Cardiac fibroblast (primary cell): ENCODE data around the gene FAM184A.
"Not testable (repeated sequence)": the region's sequence is repeated elsewhere in the genome, so short reads cannot be mapped to it uniquely, and the experiment has no call there.

Experiments
- DNase-seq, 2 donors: peaks; one replicate each; pipeline versions ENCODE4 v3.0.0 to v3.0.0-alpha.2; 2010; ENCODE audit warnings: low read depth in 2 of 2
- H3K4me3 ChIP-seq, 2 donors: replicated peaks in 1 of 2; 1 replicate in 1 of 2; 2 replicates in 1 of 2; pipeline ENCODE4 v1.5.1; 2011; ENCODE audit warnings: low read depth in 2 of 2, low read length in 2 of 2, mild to moderate bottlenecking in 2 of 2, moderate library complexity in 1 of 2
- CTCF ChIP-seq: IDR thresholded peaks from one replicate; pipeline ENCODE4 v1.5.1; 2011; ENCODE audit warnings: low read depth, mild to moderate bottlenecking, low read length, inconsistent platforms

The FAM184A gene

DNA sequence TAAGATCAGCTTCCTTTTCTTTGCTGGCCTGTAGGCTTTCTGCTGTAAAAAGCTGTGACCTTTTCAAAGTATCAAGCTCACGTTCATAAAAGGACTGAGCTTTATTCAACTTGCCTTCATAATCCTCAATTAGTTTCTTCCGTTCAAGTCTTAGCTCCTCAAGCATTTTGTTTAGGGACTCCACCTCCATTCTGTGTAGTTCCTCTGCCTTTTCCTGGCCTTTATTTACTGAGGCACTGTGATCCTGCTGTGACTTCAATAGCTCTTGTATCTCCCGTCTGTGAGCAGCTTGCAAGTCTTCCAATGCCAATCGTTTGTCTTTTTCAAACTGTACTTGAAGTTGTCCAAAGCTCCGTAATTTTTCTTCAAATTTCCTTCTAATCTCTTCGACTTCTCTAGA lies 54.4 kb downstream of the FAM184A start:
- no peak for DNase-seq
- TF ChIP-seq CTCF: no peak
- H3K4me3 ChIP-seq: no peak overlapping the region

- DNase-seq: no peak
- TF ChIP-seq CTCF: no peak
- H3K4me3 ChIP-seq: no peak overlapping the region
Measured at GRCh38 chr6:119022796-119023195, 55.7 kb downstream of the FAM184A start.

GRCh38 chr6:119020597-119021561 lies 57.6 kb downstream of the FAM184A start:
- no peak overlapping the region for H3K4me3 ChIP-seq
- DNase-seq: no peak
- TF ChIP-seq CTCF: no peak

GRCh38 chr6:119015165-119015564 lies 63.3 kb downstream of the FAM184A start:
- not testable (repeated sequence) for H3K4me3 ChIP-seq, DNase-seq

GRCh38 chr6:119012521-119012920 lies 65.9 kb downstream of the FAM184A start:
- H3K4me3 ChIP-seq: no peak overlapping the region
- DNase-seq: no peak
- TF ChIP-seq CTCF: no peak

DNA sequence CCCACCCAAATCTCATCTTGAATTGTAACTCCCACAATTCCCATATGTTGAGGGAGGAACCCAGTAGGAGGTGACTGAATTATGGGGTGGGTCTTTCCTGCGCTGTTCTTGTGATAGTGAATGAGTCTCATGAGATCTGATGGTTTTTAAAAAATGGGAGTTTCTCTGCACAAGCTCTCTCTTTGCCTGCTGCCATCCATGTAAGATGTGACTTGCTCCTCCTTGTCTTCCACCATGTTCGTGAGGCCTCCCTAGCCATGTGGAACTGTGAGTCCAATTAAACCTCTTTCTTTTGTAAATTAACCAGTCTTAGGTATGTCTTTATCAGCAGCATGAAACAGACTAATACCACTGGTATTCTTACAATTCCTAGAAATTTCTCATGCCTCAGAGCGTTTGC lies 69.2 kb downstream of the FAM184A start:
- not testable (repeated sequence) for H3K4me3 ChIP-seq, DNase-seq

- no peak for DNase-seq
- no peak overlapping the region for H3K4me3 ChIP-seq
- TF ChIP-seq CTCF: no peak
Measured at GRCh38 chr6:119006974-119007373, 71.5 kb downstream of the FAM184A start.

DNA sequence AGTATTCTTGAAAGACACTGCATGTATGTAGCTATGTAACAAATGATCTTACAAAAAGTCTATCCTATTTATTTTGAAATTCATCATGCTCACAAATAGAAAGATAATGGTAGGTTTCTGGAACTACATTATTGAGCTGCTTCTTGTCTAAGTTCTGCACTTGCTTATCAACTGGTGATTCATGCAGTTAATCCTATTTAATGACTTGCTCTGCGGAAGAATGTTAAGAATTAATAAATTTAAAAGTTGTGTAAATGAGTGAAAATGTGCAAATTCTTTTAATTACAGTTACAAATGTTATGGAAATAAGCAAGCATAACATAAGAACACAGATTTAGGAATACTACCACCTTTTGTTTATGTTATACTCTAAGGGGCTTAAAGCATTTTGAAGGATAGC lies 76.4 kb downstream of the FAM184A start:
- H3K4me3 ChIP-seq: no peak overlapping the region
- no peak for TF ChIP-seq CTCF
- DNase-seq: no peak
